AG04450 (cell line): ENCODE data around the gene PLPP4. TPM values are rescaled to one million over a fixed set of nuclear protein-coding genes. Genes with fewer than 3 reads are reported as not detected.

Source experiments
- CTCF ChIA-PET: fragments of 300-600, 350-600 bp; formaldehyde crosslinking; extraction: SDS; loops from one replicate; lab custom pipeline; 2022; ENCODE audit warnings: antibody characterized with exemption, inconsistent platforms; lab: Charles Lee
- POLR2A ChIA-PET: fragments of 350-600 bp; formaldehyde crosslinking; extraction: SDS; loops from one replicate; lab custom pipeline; 2021; ENCODE audit warnings: antibody characterized with exemption, inconsistent platforms; lab: Yijun Ruan, JAX
- DNase-seq: peaks from one replicate; pipeline ENCODE4 v3.0.0-alpha.2; 2011; ENCODE audit warnings: low read depth, low spot score
- H3K27ac ChIP-seq: one replicate; pipeline ENCODE4 v1.5.1; 2012; ENCODE audit warnings: low read depth, low read length, control low read depth
- H3K27me3 ChIP-seq: one replicate; pipeline ENCODE4 v1.6.0; 2012; ENCODE audit warnings: low read length; ENCODE audit not compliant: control insufficient read depth, insufficient read depth
- H3K4me3 ChIP-seq: 2 replicates; pipeline ENCODE4 v1.5.1; 2011; ENCODE audit warnings: mild to moderate bottlenecking, low read depth, low read length, control low read depth
- H3K9me3 ChIP-seq: 2 replicates; pipeline ENCODE4 v1.5.1; 2012; ENCODE audit warnings: low read length; ENCODE audit not compliant: control insufficient read depth, insufficient read depth
- polyA plus RNA-seq: library from polyadenylated mRNA; depleted of rRNA; stranded (reverse); fragments of >200 nt; gene quantifications from 2 replicates; pipeline ENCODE4 v1.2.3, GENCODE V29; 2011
- TF ChIP-seq, protein P1 (sequence below): IDR thresholded peaks from 2 replicates; pipeline ENCODE4 v1.5.1; 2011; ENCODE audit warnings: low read depth, low read length, control low read depth, inconsistent platforms

Gene PLPP4
- polyA plus RNA-seq, 1 experiment, result not detected

DNA sequence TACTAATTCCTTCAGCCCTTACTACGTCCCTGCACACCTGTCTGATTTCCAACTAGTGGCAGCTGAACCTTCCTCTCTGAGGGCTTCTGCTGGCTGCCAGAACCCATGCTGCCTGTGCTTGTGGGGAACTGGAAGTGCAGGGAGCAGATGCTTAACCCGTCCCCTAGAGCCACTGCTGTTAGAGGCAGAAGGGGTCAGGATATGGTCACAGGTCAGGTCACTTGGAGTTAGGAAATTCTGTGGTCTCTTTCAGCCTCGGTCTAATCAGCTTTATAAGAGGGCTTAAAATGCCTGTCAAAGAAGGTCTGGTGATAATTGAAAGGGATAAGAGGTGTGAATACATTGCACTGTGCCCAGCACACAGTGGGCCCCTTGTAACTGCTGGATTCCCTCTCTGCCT is 82.0 kb downstream of the PLPP4 start:
- CTCF ChIA-PET, result no interaction called here
- no peak overlapping the region for H3K27ac ChIP-seq
- peaks cover 22% of the 10 kb centered on the region; the same call in 1 of the 2 replicates for H3K9me3 ChIP-seq
- H3K27me3 ChIP-seq, result no peaks in the 10 kb centered on the region
- no peak overlapping the region for H3K4me3 ChIP-seq
- TF ChIP-seq, protein P1, sequence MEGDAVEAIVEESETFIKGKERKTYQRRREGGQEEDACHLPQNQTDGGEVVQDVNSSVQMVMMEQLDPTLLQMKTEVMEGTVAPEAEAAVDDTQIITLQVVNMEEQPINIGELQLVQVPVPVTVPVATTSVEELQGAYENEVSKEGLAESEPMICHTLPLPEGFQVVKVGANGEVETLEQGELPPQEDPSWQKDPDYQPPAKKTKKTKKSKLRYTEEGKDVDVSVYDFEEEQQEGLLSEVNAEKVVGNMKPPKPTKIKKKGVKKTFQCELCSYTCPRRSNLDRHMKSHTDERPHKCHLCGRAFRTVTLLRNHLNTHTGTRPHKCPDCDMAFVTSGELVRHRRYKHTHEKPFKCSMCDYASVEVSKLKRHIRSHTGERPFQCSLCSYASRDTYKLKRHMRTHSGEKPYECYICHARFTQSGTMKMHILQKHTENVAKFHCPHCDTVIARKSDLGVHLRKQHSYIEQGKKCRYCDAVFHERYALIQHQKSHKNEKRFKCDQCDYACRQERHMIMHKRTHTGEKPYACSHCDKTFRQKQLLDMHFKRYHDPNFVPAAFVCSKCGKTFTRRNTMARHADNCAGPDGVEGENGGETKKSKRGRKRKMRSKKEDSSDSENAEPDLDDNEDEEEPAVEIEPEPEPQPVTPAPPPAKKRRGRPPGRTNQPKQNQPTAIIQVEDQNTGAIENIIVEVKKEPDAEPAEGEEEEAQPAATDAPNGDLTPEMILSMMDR, result no peak
- no peak for DNase-seq
- POLR2A ChIA-PET, result no interaction called here

DNA sequence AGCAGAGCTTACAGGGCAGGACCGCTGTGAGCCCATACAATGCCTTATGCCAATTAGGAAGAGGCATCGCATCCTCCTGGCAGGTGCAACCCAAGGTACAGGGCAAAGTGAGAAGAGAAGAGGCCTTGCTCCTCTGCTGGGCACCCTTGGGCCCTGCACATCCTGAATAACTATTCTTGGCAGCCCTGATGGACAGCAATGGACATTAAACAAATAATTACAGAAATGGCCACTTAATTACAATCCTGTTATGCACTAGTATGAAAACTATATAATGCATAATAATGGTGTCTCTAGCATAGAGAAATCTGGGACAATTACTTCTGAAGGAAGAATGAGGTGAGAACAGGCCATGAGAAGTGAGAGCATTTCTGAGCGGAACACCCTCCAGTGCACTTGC is 83.5 kb downstream of the PLPP4 start:
- DNase-seq, result no peak
- no peak overlapping the region for H3K27ac ChIP-seq
- ChIA-PET POLR2A (no interaction called here), CTCF (no interaction called here)
- H3K4me3 ChIP-seq, result no peak overlapping the region
- no peaks in the 10 kb centered on the region for H3K27me3 ChIP-seq
- H3K9me3 ChIP-seq, result peaks cover 36% of the 10 kb centered on the region
- TF ChIP-seq, protein P1, result no peak

DNA sequence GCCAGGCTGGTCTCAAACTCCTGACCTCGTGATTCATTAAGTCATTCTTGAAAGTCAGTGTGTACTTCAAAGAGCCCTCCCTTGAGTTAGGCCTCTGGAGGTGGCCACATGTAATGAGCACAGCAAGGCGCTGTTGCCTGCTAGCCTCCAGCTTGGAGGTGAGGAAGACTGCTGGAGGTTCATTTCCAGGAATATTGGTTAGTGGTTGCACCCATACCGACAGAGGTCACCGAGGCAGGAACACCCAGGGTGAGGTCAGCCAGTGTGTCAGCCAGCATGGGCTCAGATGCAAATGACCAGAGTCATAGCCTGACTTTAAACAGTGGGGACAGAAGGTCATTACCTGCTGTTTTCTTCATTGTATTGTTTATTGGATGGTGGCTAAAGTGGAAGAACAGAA is 85.0 kb downstream of the PLPP4 start:
- Histone ChIP-seq H3K27me3 (no peaks in the 10 kb centered on the region), H3K9me3 (peaks cover 42% of the 10 kb centered on the region), H3K27ac (no peak overlapping the region), H3K4me3 (no peak overlapping the region)
- DNase-seq, result no peak
- CTCF ChIA-PET, result no interaction called here
- POLR2A ChIA-PET, result no interaction called here
- TF ChIP-seq, protein P1, result no peak

DNA sequence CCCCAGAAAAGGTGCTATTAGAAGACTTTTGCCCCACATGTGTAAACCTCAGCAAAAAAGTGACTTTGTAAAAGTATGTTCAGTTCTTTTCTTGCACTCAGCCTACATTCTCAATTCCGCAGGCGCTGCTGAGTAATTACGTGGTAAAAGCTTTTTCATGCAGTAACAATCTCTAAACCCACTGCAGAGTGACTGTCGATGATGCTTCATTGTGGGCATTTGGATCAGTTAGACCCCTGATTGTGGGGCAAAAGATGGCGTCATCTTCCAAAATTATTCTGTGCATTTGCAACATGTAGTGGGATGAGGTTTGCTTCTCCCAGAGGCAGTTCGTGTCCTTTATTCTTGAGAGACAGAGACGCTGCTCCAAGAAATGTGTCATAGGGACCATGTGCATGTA is 85.6 kb downstream of the PLPP4 start:
- H3K27ac ChIP-seq, result no peak overlapping the region
- peaks cover 42% of the 10 kb centered on the region for H3K9me3 ChIP-seq
- TF ChIP-seq, protein P1, result no peak
- no peak for DNase-seq
- no peak overlapping the region for H3K4me3 ChIP-seq
- H3K27me3 ChIP-seq, result no peaks in the 10 kb centered on the region
- ChIA-PET POLR2A (no interaction called here), CTCF (no interaction called here)

DNA sequence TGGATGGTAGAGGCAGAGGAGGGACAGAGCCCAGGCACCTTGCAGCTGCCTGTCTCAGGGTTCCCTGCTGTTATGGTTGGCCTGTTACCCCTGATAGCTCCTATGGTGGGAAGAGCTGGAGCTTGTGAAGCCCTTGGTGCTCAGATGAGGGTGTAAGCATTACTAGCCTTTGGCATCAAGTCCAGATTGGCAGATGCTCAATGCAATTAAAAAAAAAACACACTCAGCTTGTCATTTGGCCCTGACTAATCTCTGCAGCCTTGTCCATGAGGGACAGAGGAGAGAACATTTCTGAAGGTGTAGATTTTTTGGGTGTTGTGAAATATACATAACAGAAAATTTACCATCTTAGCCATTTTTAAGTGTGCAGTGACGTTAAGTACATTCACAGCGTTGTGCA is 86.3 kb downstream of the PLPP4 start:
- ChIA-PET POLR2A (no interaction called here), CTCF (no interaction called here)
- no peak for DNase-seq
- Histone ChIP-seq H3K27me3 (no peaks in the 10 kb centered on the region), H3K9me3 (peaks cover 37% of the 10 kb centered on the region), H3K27ac (no peak overlapping the region), H3K4me3 (no peak overlapping the region)
- TF ChIP-seq, protein P1, result no peak
